D721Med (cell line): ENCODE measurements around the gene TPI1.
A peak's percentile ranks its signal among the peaks of the same experiment; 100 is the strongest.
"Not testable (repeated sequence)": the region's sequence is repeated elsewhere in the genome, so short reads cannot be mapped to it uniquely, and the experiment has no call there.

Experiments used
- DNase-seq: peaks from one replicate; pipeline ENCODE4 v3.0.0; 2011; ENCODE audit warnings: low spot score; ENCODE audit not compliant: insufficient read length
- FAIRE-seq: peaks from 2 replicates; lab custom pipeline; 2011; peaks lifted over from hg19 to GRCh38; lab: Jason Lieb, UNC
- TF ChIP-seq, protein P1 (sequence below): IDR thresholded peaks from 2 replicates; pipeline ENCODE4 v1.5.1; 2012; ENCODE audit warnings: mild to moderate bottlenecking, control low read depth; ENCODE audit not compliant: insufficient read depth; ENCODE audit errors: missing control alignments

The TPI1 gene

DNA sequence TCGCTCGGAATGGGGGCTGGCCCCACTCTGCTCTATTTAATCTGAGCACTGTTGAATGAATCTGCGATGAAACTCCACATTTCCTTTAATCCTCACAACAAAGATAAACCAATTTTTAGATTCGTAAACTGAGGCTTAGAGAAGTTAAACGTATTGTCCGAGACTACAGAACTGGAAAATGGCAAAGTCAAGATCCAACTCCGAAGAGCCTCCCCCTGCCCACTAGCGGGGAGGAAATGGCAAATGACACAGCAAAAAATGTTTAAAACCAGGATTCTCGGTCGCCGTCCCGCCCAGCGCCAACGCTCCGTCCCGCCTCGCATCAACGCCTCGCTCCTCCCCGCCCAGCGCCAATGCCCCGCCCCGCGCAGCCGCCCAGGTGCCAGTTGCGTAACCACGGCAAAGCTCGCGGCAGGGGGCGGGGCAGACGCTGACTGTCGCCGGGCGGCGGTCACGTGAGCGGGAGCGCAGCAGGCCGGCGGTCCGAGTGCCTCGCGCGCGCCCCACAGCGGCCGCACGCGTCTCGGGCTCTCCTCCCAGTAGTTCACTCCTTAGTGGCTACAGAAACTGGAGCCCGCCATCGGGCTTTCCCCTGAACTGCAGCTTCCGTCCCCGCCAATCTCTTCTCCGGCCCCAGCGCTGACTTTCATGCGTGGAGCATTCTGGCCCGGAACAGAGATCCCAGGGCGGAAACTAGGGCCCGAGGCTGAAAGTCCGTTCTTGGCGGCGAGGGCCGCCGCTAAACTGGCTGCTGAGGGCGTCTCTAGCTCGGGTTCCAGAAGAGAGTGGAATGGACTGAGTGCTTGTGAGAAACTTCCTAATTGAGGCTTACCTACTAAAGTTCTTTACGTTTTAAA lies 23.7 kb downstream of the TPI1 start:
- no peak for FAIRE-seq
- TF ChIP-seq, protein P1, sequence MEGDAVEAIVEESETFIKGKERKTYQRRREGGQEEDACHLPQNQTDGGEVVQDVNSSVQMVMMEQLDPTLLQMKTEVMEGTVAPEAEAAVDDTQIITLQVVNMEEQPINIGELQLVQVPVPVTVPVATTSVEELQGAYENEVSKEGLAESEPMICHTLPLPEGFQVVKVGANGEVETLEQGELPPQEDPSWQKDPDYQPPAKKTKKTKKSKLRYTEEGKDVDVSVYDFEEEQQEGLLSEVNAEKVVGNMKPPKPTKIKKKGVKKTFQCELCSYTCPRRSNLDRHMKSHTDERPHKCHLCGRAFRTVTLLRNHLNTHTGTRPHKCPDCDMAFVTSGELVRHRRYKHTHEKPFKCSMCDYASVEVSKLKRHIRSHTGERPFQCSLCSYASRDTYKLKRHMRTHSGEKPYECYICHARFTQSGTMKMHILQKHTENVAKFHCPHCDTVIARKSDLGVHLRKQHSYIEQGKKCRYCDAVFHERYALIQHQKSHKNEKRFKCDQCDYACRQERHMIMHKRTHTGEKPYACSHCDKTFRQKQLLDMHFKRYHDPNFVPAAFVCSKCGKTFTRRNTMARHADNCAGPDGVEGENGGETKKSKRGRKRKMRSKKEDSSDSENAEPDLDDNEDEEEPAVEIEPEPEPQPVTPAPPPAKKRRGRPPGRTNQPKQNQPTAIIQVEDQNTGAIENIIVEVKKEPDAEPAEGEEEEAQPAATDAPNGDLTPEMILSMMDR: peak; percentile 65
- peak; percentile 83 for DNase-seq

DNA sequence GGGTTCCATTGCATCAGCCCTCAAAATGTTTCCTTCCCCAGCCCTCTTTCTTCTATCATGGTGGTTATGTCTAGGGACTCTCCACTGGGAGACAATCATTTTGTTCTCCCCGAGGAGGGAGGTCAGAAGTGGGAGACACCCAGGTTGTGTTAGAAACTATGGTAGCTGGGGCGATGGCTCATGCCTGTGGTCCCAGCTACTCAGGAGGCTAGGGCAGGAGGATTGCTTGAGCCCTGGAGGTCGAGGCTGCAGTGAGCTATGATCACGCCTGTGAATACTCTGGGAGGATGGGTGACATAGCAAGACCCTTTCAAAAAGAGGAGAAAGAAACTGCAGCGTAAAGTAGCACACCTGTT lies 24.3 kb downstream of the TPI1 start:
- TF ChIP-seq, protein P1: no peak
- DNase-seq: no peak
- no peak for FAIRE-seq

DNA sequence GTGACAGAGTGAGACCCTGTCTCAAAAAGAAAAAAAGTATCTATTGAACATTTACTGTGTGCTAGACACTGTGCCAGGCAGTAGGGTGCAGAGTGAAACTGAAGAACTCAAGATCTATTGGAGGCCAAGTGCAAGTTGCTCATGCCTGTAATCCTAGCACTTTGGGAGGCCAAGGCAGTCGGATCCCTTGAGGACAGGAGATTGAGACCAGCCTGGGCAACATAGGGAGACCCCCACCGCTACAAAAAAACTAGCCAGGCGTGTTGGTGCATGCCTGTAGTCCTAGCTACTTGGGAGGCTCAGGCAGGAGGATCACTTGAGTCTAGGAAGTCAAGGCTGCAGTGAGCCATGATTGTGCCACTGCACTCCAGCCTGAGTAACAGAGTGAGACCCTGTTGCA lies 25.4 kb downstream of the TPI1 start:
- not testable (repeated sequence) for FAIRE-seq, DNase-seq

GRCh38 chr12:6894321-6894720 lies 27.0 kb downstream of the TPI1 start:
- FAIRE-seq: no peak
- TF ChIP-seq, protein P1: no peak
- DNase-seq: no peak

DNA sequence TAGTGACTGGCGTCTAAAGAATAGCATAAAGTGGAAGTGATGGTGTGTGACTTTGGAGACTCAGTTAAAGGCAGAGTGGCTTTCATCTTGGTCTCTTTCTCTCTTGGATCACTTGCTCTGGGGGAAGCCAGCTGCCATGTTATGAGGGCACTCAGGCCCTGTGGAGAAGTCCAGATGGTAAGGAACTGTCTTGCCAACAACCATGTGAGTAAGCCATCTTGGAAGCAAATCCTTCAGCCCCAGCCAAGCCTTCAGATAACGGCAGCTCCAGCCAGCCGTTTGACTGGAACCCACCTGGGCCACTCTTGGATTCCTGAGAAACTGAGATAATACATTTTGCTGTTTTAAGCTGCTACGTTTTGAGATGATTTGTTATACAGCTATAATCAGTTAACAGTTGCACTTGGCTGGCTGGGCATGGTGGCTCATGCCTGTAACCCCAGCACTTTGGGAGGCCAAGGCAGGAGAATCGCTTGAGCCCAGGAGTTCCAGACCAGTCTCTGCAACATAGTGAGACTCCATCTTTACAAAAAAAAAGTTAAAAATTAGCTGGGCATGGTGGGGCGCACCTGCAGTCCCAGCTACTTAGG lies 29.6 kb downstream of the TPI1 start:
- DNase-seq (no peak), FAIRE-seq (no peak)
- TF ChIP-seq, protein P1: no peak

DNA sequence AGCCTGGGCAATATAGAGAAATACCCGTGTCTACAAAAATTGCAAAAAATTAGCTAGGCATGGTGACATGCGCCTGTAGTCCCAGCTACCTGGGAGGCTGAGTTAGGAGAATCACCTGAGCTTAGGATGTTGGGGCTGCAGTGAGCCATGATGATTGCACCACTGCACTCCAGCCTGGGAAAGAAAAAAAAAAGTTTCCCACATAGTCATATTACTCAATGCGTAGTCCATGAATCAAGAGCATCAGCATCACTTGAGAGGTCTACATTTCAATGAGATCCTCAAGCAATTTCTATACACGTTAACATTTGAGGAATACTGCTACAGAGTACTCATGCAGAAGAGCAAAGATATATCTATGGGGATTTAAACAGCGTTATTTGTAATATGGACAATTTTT lies 32.1 kb downstream of the TPI1 start:
- no peak for DNase-seq
- TF ChIP-seq, protein P1: no peak
- FAIRE-seq: no peak

DNA sequence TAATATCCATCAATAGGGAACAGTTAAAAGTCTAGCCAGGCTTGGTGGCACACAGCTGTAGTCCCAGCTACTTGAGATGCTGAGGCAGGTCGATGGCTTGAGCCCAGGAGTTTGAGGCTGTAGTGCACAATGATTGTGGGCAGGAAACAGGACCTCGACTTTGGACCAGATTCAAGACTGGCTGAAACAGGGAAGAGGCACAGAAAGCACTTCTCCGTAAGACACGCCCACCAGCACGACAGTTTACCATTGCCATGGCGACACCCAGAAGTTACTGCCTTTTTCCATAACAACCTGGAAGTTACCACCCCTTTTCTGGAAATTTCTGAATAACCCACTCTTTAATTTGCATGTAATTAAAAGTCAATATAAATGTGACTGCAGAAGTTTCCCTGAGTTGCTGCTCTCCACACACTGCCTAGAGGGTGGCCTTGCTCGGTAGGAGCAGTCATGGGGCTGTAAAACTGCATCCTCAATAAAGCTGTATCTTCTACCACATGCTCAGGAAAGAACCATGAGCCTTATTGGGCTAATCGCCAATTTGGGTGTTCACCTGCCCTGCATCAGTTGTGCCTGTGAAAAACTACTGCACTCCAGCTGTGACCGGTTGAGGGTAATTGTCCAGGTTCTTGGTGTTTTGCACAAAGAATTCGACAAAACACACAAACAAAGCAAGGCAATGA lies 32.6 kb downstream of the TPI1 start:
- TF ChIP-seq, protein P1: no peak
- FAIRE-seq: no peak
- DNase-seq: no peak
